Smooth muscle cell (in vitro differentiated cells): ENCODE data around the gene ADARB2. TPM values are rescaled to one million over a fixed set of nuclear protein-coding genes. Genes with fewer than 3 reads are reported as not detected.

Experiments used
- DNase-seq: peaks from one replicate; lab custom pipeline; 2025; ENCODE audit not compliant: unreplicated experiment; lab: John Stamatoyannopoulos, UW
- H2AFZ ChIP-seq: fragments of 200-600 bp; sonication (generic); 2 replicates; pipeline ENCODE4 v1.6.0; 2016; ENCODE audit warnings: antibody characterized with exemption, low read depth, mild to moderate bottlenecking
- H3F3A ChIP-seq: fragments of 200-600 bp; sonication (generic); 2 replicates; pipeline ENCODE4 v1.6.0; 2017; ENCODE audit warnings: antibody characterized with exemption, low read depth
- H3K27ac ChIP-seq: fragments of 200-600 bp; sonication (generic); 2 replicates; pipeline ENCODE4 v1.5.1; 2016; ENCODE audit warnings: low read depth, mild to moderate bottlenecking
- H3K27me3 ChIP-seq: fragments of 200-600 bp; sonication (generic); 2 replicates; pipeline ENCODE4 v1.6.1; 2016; ENCODE audit warnings: low read depth, mild to moderate bottlenecking
- H3K36me3 ChIP-seq: fragments of 200-600 bp; sonication (generic); 2 replicates; pipeline ENCODE4 v1.5.1; 2016; ENCODE audit warnings: low read depth
- H3K4me1 ChIP-seq: fragments of 200-600 bp; sonication (generic); 2 replicates; pipeline ENCODE4 v1.5.1; 2016; ENCODE audit warnings: low read depth
- H3K4me2 ChIP-seq: fragments of 200-600 bp; sonication (generic); 2 replicates; pipeline ENCODE4 v1.6.0; 2016; ENCODE audit warnings: mild to moderate bottlenecking
- H3K4me3 ChIP-seq: fragments of 200-600 bp; sonication (generic); 2 replicates; pipeline ENCODE4 v1.5.1; 2016; ENCODE audit warnings: mild to moderate bottlenecking
- H3K79me2 ChIP-seq: fragments of 200-600 bp; sonication (generic); 2 replicates; pipeline ENCODE4 v1.6.0; 2016; ENCODE audit warnings: low read depth, mild to moderate bottlenecking
- H3K9ac ChIP-seq: fragments of 200-600 bp; sonication (generic); 2 replicates; pipeline ENCODE4 v1.6.0; 2016; ENCODE audit warnings: low read depth
- H3K9me3 ChIP-seq: fragments of 200-600 bp; sonication (generic); replicated peaks from 2 replicates; pipeline ENCODE4 v1.5.1; 2016; ENCODE audit warnings: low read depth
- H4K20me1 ChIP-seq: fragments of 200-600 bp; sonication (generic); 2 replicates; pipeline ENCODE4 v1.6.0; 2016; ENCODE audit warnings: low read depth
- WGBS: methylation state at CpG from one replicate; pipeline ENCODE4 v1.1.7; 2016; ENCODE audit warnings: low lambda C conversion rate; 5-methylcytosine and 5-hydroxymethylcytosine counted together
- polyA plus RNA-seq: library from polyadenylated mRNA; unstranded; fragments of >200 nt; fragmentation: Nextera tagmentation; extraction: Ambion mirVana; gene quantifications from 2 replicates; pipeline ENCODE4 v1.2.1, GENCODE V29; 2016
- total RNA-seq: library from RNA; depleted of rRNA; stranded (reverse); fragments of >200 nt; gene quantifications from 2 replicates; pipeline ENCODE4 v1.2.3, GENCODE V29; 2014
- TF ChIP-seq, protein P1 (sequence below): fragments of 200-600 bp; sonication (generic); IDR thresholded peaks from 2 replicates; pipeline ENCODE4 v1.5.1; 2017; ENCODE audit warnings: borderline replicate concordance, mild to moderate bottlenecking, antibody characterized with exemption; ENCODE audit not compliant: insufficient read depth, poor library complexity, severe bottlenecking

ADARB2 gene
- total and polyA plus RNA-seq, 2 experiments from 2014 or later: 0.13 to 0.39 TPM

GRCh38 chr10:1520909-1521565, 216.3 kb downstream of the ADARB2 start:
- no peak overlapping the region for H3K4me3 ChIP-seq
- no peaks in the 10 kb centered on the region for H3K36me3 ChIP-seq
- no peaks in the 10 kb centered on the region for H3F3A ChIP-seq
- no peaks in the 10 kb centered on the region for H3K27me3 ChIP-seq
- no peaks in the 10 kb centered on the region for H3K79me2 ChIP-seq
- 78% methylated on average over 14 of the region's 14 CpGs for WGBS
- H3K9me3 ChIP-seq: no peaks in the 10 kb centered on the region
- TF ChIP-seq, protein P1, sequence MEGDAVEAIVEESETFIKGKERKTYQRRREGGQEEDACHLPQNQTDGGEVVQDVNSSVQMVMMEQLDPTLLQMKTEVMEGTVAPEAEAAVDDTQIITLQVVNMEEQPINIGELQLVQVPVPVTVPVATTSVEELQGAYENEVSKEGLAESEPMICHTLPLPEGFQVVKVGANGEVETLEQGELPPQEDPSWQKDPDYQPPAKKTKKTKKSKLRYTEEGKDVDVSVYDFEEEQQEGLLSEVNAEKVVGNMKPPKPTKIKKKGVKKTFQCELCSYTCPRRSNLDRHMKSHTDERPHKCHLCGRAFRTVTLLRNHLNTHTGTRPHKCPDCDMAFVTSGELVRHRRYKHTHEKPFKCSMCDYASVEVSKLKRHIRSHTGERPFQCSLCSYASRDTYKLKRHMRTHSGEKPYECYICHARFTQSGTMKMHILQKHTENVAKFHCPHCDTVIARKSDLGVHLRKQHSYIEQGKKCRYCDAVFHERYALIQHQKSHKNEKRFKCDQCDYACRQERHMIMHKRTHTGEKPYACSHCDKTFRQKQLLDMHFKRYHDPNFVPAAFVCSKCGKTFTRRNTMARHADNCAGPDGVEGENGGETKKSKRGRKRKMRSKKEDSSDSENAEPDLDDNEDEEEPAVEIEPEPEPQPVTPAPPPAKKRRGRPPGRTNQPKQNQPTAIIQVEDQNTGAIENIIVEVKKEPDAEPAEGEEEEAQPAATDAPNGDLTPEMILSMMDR: no peak
- H3K4me2 ChIP-seq: no peak overlapping the region
- no peak for DNase-seq
- no peaks in the 10 kb centered on the region for H4K20me1 ChIP-seq
- no peak overlapping the region for H3K9ac ChIP-seq
- H3K4me1 ChIP-seq: no peaks in the 10 kb centered on the region
- H2AFZ ChIP-seq: no peak overlapping the region
- no peak overlapping the region for H3K27ac ChIP-seq

- Histone ChIP-seq H3K9me3 (no peaks in the 10 kb centered on the region), H3K27me3 (peaks cover 4% of the 10 kb centered on the region), H3K4me1 (no peaks in the 10 kb centered on the region), H3K36me3 (no peaks in the 10 kb centered on the region), H2AFZ (no peak overlapping the region), H3F3A (no peaks in the 10 kb centered on the region), H3K27ac (no peak overlapping the region), H4K20me1 (no peaks in the 10 kb centered on the region), H3K9ac (no peak overlapping the region), H3K79me2 (no peaks in the 10 kb centered on the region), H3K4me3 (no peak overlapping the region), H3K4me2 (no peak overlapping the region)
- TF ChIP-seq, protein P1: no peak
- no peak for DNase-seq
- WGBS: 74% methylated on average over 6 of the region's 6 CpGs
Observed at GRCh38 chr10:1519391-1519790, 217.9 kb downstream of the ADARB2 start.

GRCh38 chr10:1517684-1518083, 219.6 kb downstream of the ADARB2 start:
- Histone ChIP-seq H3K27me3 (peaks cover 4% of the 10 kb centered on the region), H3K36me3 (no peaks in the 10 kb centered on the region), H3K9me3 (no peaks in the 10 kb centered on the region), H3K79me2 (no peaks in the 10 kb centered on the region), H3K4me3 (no peak overlapping the region), H3K9ac (no peak overlapping the region), H3K4me2 (no peak overlapping the region), H4K20me1 (no peaks in the 10 kb centered on the region), H2AFZ (no peak overlapping the region), H3K27ac (no peak overlapping the region), H3F3A (no peaks in the 10 kb centered on the region), H3K4me1 (no peaks in the 10 kb centered on the region)
- no peak for DNase-seq
- TF ChIP-seq, protein P1: no peak
- WGBS: 86% methylated on average over 7 of the region's 7 CpGs
